H9 (cell line): ENCODE measurements around the gene MGAT4A. TPM values are rescaled to one million over a fixed set of nuclear protein-coding genes. Genes with fewer than 3 reads are reported as not detected.

ENCODE experiments used
- DNase-seq: peaks from one replicate; pipeline ENCODE4 v3.0.0-alpha.2; 2017
- H2AFZ ChIP-seq: one replicate; pipeline ENCODE4 v1.6.1; 2013; ENCODE audit warnings: mild to moderate bottlenecking, low read length, control low read depth, moderate library complexity
- H2AK5ac ChIP-seq: 2 replicates; pipeline ENCODE4 v1.6.1; 2013; ENCODE audit warnings: low read length, control low read depth, mixed read lengths; ENCODE audit not compliant: insufficient read length
- H2BK120ac ChIP-seq: one replicate; pipeline ENCODE4 v1.6.1; 2013; ENCODE audit warnings: low read depth, mild to moderate bottlenecking, low read length, control low read depth, inconsistent platforms; ENCODE audit not compliant: poor library complexity, severe bottlenecking
- H2BK12ac ChIP-seq: 2 replicates; pipeline ENCODE4 v1.6.1; 2013; ENCODE audit warnings: low read length, control low read depth, mixed read lengths, low read depth; ENCODE audit not compliant: insufficient read length
- H2BK15ac ChIP-seq: 2 replicates; pipeline ENCODE4 v1.6.1; 2013; ENCODE audit warnings: low read depth, low read length, control low read depth
- H2BK20ac ChIP-seq: one replicate; pipeline ENCODE4 v1.6.1; 2013; ENCODE audit warnings: low read depth, mild to moderate bottlenecking, low read length, control low read depth, inconsistent platforms; ENCODE audit not compliant: poor library complexity, severe bottlenecking
- H2BK5ac ChIP-seq: 2 replicates; pipeline ENCODE4 v1.6.1; 2013; ENCODE audit warnings: low read length, control low read depth, mixed read lengths; ENCODE audit not compliant: insufficient read length
- H3K14ac ChIP-seq: 2 replicates; pipeline ENCODE4 v1.6.1; 2013; ENCODE audit warnings: low read length, control low read depth; ENCODE audit not compliant: insufficient read depth
- H3K18ac ChIP-seq: 2 replicates; pipeline ENCODE4 v1.6.1; 2013; ENCODE audit warnings: low read depth, mild to moderate bottlenecking, mixed read lengths, low read length, control low read depth; ENCODE audit not compliant: insufficient read length
- H3K23ac ChIP-seq: 2 replicates; pipeline ENCODE4 v1.6.1; 2013; ENCODE audit warnings: low read length, control low read depth, mixed read lengths, low read depth; ENCODE audit not compliant: insufficient read length
- H3K23me2 ChIP-seq: 2 replicates; pipeline ENCODE4 v1.6.1; 2013; ENCODE audit warnings: low read depth, mild to moderate bottlenecking, mixed read lengths, low read length, control low read depth; ENCODE audit not compliant: insufficient read length, poor library complexity, severe bottlenecking
- H3K27ac ChIP-seq: 2 replicates; pipeline ENCODE4 v1.5.1; 2013; ENCODE audit warnings: low read length, control low read depth, mixed read lengths, low read depth; ENCODE audit not compliant: insufficient read length
- H3K27me3 ChIP-seq: 2 replicates; pipeline ENCODE4 v1.6.1; 2013; ENCODE audit warnings: low read length, control low read depth, inconsistent platforms; ENCODE audit not compliant: insufficient read depth
- H3K4ac ChIP-seq: 2 replicates; pipeline ENCODE4 v1.6.1; 2013; ENCODE audit warnings: low read depth, mild to moderate bottlenecking, control low read depth, inconsistent platforms, low read length, moderate library complexity
- H3K4me1 ChIP-seq: 2 replicates; pipeline ENCODE4 v1.6.1; 2013; ENCODE audit warnings: low read length, control low read depth, inconsistent platforms; ENCODE audit not compliant: insufficient read depth
- H3K4me2 ChIP-seq: 2 replicates; pipeline ENCODE4 v1.6.1; 2013; ENCODE audit warnings: low read length, control low read depth, mixed read lengths; ENCODE audit not compliant: insufficient read length, insufficient read depth
- H3K56ac ChIP-seq: 2 replicates; pipeline ENCODE4 v1.6.1; 2013; ENCODE audit warnings: low read depth, mild to moderate bottlenecking, mixed read lengths, low read length, control low read depth; ENCODE audit not compliant: insufficient read length
- H3K79me1 ChIP-seq: 2 replicates; pipeline ENCODE4 v1.6.1; 2013; ENCODE audit warnings: low read depth, mild to moderate bottlenecking, moderate library complexity, low read length, control low read depth, inconsistent platforms; ENCODE audit not compliant: insufficient read depth, poor library complexity, severe bottlenecking
- H3K79me2 ChIP-seq: 2 replicates; pipeline ENCODE4 v1.6.1; 2013; ENCODE audit warnings: low read length, control low read depth, inconsistent platforms; ENCODE audit not compliant: insufficient read depth
- H3K9ac ChIP-seq: 2 replicates; pipeline ENCODE4 v1.6.1; 2013; ENCODE audit warnings: low read length, control low read depth, mixed read lengths; ENCODE audit not compliant: insufficient read length; ENCODE audit errors: extremely low read depth
- H3K9me3 ChIP-seq: one replicate; pipeline ENCODE4 v1.6.1; 2013; ENCODE audit warnings: low read depth, low read length, inconsistent platforms; ENCODE audit not compliant: control insufficient read depth
- H3T11ph ChIP-seq: one replicate; pipeline ENCODE4 v1.6.1; 2013; ENCODE audit warnings: mild to moderate bottlenecking, low read length, control low read depth, inconsistent platforms
- H4K20me1 ChIP-seq: one replicate; pipeline ENCODE4 v1.6.1; 2013; ENCODE audit not compliant: control insufficient read depth, insufficient read length, insufficient read depth
- H4K5ac ChIP-seq: 2 replicates; pipeline ENCODE4 v1.6.1; 2013; ENCODE audit warnings: low read depth, mild to moderate bottlenecking, mixed read lengths, low read length, control low read depth; ENCODE audit not compliant: insufficient read length
- H4K8ac ChIP-seq: replicated peaks from 2 replicates; pipeline ENCODE4 v1.6.1; 2013; ENCODE audit warnings: low read length, control low read depth, mixed read lengths, low read depth; ENCODE audit not compliant: insufficient read length
- H4K91ac ChIP-seq: 2 replicates; pipeline ENCODE4 v1.6.1; 2013; ENCODE audit warnings: low read depth, mild to moderate bottlenecking, moderate library complexity, mixed read lengths, low read length, control low read depth; ENCODE audit not compliant: insufficient read length
- H3K27ac Mint-ChIP-seq, 3 experiments: 2 replicates in 2 of 3; 3 replicates in 1 of 3; pipeline ENCODE4 v1.8.0; 2020 to 2021; ENCODE audit warnings: mixed read lengths in 3 of 3, mild to moderate bottlenecking in 1 of 3, moderate library complexity in 1 of 3
- H3K27me3 Mint-ChIP-seq: 2 replicates; pipeline ENCODE4 v1.8.0; 2021; ENCODE audit warnings: low read depth, mild to moderate bottlenecking, moderate library complexity, mixed read lengths
- H3K36me3 Mint-ChIP-seq, 3 experiments: 2 replicates in 2 of 3; 3 replicates in 1 of 3; pipeline ENCODE4 v1.8.0; 2020 to 2021; ENCODE audit warnings: low read depth in 3 of 3, mixed read lengths in 3 of 3; ENCODE audit not compliant: insufficient read depth in 1 of 3
- H3K4me1 Mint-ChIP-seq, 2 experiments: 2 replicates each; pipeline ENCODE4 v1.8.0; 2020; ENCODE audit warnings: mixed read lengths in 2 of 2
- H3K4me3 Mint-ChIP-seq, 2 experiments: 2 replicates in 1 of 2; 3 replicates in 1 of 2; pipeline ENCODE4 v1.8.0; 2020 to 2021; ENCODE audit warnings: mild to moderate bottlenecking in 2 of 2, mixed read lengths in 2 of 2, moderate library complexity in 1 of 2
- H3K9me3 Mint-ChIP-seq, 2 experiments: 2 replicates in 1 of 2; 3 replicates in 1 of 2; pipeline ENCODE4 v1.8.0; 2020; ENCODE audit warnings: mild to moderate bottlenecking in 2 of 2, mixed read lengths in 2 of 2, moderate library complexity in 1 of 2
- WGBS: extraction: QIAGEN DNeasy Blood & Tissue Kit; methylation state at CpG from one replicate; pipeline ENCODE4 v1.1.7; 2013; ENCODE audit warnings: missing lambda C conversion rate, low lambda C conversion rate, mixed read lengths; ENCODE audit not compliant: insufficient read length; ENCODE audit errors: extremely low coverage; 5-methylcytosine and 5-hydroxymethylcytosine counted together
- total RNA-seq: library from RNA; stranded (reverse); gene quantifications from 2 replicates; pipeline ENCODE4 v1.2.1, GENCODE V29; 2021
- TF ChIP-seq, protein P1 (sequence below): fragments of 200-600 bp; sonication (generic); conservative IDR thresholded peaks from 3 replicates; pipeline ENCODE4 v1.8.0; 2021; ENCODE audit warnings: antibody characterized with exemption, mild to moderate bottlenecking

Gene MGAT4A
- total RNA-seq, 1 experiment from 2014 or later: 3.5 TPM

DNA sequence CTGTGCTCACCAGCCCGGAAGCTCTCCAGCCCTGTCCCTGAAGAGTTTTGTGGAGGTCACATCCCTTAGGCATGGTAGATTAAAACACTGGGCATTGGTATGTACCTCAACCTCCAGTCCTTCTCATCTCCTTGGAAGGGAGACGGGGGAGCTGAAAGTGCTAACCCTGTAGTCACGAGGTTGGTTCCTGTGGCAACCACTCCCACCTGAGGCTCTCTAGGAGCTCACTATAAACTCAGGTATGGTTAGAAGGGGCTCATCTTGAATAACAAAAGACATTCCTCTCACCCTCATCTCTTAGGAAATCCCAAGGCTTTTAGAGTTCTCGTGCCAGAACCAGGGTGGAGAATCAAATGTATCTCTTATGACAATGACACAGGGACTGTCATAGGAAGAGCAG, 43.0 kb upstream of the MGAT4A start:
- Histone ChIP-seq H3K4me2 (no peak overlapping the region), H3K14ac (no peak overlapping the region), H3K9me3 (no peaks in the 10 kb centered on the region), H3K4me1 (peaks cover 2% of the 10 kb centered on the region; the same call in 1 of the 2 replicates), H2BK15ac (no peak overlapping the region), H3K18ac (no peak overlapping the region), H3K79me2 (no peaks in the 10 kb centered on the region), H3K4ac (no peak overlapping the region), H2BK120ac (no peak overlapping the region), H4K20me1 (no peaks in the 10 kb centered on the region), H3T11ph (no peak overlapping the region), H2AK5ac (no peak overlapping the region), H4K91ac (no peak overlapping the region), H3K27ac (no peak overlapping the region), H4K5ac (no peak overlapping the region), H2BK12ac (no peak overlapping the region), H2BK20ac (no peak overlapping the region), H4K8ac (no peak overlapping the region), H3K23me2 (no peaks in the 10 kb centered on the region), H2BK5ac (no peak overlapping the region), H3K23ac (no peak overlapping the region), H3K79me1 (no peaks in the 10 kb centered on the region), H3K56ac (no peak overlapping the region), H2AFZ (no peak overlapping the region), H3K9ac (no peak overlapping the region), H3K27me3 (no peaks in the 10 kb centered on the region)
- no peak overlapping the region for H3K4me3 Mint-ChIP-seq
- H3K27me3 Mint-ChIP-seq: peaks cover 7% of the 10 kb centered on the region
- H3K27ac Mint-ChIP-seq: peak overlapping the region in 1 of 3 experiments; percentile 34; a peak in 2 of 7 replicates
- WGBS: no CpG with 5 or more reads among the region's 4 CpGs
- H3K4me1 Mint-ChIP-seq: peaks cover 37 to 55% of the 10 kb centered on the region in 2 experiments
- TF ChIP-seq, protein P1, sequence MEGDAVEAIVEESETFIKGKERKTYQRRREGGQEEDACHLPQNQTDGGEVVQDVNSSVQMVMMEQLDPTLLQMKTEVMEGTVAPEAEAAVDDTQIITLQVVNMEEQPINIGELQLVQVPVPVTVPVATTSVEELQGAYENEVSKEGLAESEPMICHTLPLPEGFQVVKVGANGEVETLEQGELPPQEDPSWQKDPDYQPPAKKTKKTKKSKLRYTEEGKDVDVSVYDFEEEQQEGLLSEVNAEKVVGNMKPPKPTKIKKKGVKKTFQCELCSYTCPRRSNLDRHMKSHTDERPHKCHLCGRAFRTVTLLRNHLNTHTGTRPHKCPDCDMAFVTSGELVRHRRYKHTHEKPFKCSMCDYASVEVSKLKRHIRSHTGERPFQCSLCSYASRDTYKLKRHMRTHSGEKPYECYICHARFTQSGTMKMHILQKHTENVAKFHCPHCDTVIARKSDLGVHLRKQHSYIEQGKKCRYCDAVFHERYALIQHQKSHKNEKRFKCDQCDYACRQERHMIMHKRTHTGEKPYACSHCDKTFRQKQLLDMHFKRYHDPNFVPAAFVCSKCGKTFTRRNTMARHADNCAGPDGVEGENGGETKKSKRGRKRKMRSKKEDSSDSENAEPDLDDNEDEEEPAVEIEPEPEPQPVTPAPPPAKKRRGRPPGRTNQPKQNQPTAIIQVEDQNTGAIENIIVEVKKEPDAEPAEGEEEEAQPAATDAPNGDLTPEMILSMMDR: no peak
- no peaks in the 10 kb centered on the region for H3K36me3 Mint-ChIP-seq
- no peak for DNase-seq
- H3K9me3 Mint-ChIP-seq: peaks cover 3 to 6% of the 10 kb centered on the region in 2 experiments; a peak in 3 of 5 replicates
